Femur (tissue), 1 donor: ENCODE data around the gene EBLN2.

Experiments used
- DNase-seq: peaks from one replicate; pipeline ENCODE4 v3.0.0-alpha.2; 2017

EBLN2 gene

GRCh38 chr3:73108750-73109149, 47.3 kb downstream of the EBLN2 start:
- DNase-seq: no peak

DNA sequence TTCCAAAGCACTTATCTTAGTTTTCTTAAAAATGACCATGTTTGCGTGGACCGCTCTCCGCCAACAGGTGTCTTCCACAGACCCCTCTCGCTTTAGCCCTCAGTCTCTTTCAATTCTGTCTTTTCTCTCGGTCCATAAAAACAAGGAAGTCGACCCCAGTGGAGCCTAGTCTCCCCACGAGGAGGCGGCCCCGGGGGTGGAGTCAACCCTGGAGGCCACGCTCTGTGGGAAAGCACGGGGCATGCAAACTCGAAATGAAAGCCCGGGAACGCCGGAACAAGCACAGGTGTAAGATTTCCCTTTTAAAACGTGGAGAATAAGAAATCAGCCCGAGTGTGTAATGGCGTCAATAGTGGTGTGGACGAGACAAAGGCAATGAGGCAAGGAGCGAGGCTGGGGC, 49.1 kb downstream of the EBLN2 start:
- DNase-seq: no peak
